Measurements from ENCODE around the gene GPSM3. TPM values are rescaled to one million over a fixed set of nuclear protein-coding genes. Genes with fewer than 3 reads are reported as not detected.
A peak's percentile ranks its signal among the peaks of the same experiment; 100 is the strongest.

The GPSM3 gene
- total and polyA plus RNA-seq, 2 of the 13 experiments (the other 11 are each of a cell fraction or from before 2014, with no cell fraction given): 0.18 to 6.2 TPM

DNA sequence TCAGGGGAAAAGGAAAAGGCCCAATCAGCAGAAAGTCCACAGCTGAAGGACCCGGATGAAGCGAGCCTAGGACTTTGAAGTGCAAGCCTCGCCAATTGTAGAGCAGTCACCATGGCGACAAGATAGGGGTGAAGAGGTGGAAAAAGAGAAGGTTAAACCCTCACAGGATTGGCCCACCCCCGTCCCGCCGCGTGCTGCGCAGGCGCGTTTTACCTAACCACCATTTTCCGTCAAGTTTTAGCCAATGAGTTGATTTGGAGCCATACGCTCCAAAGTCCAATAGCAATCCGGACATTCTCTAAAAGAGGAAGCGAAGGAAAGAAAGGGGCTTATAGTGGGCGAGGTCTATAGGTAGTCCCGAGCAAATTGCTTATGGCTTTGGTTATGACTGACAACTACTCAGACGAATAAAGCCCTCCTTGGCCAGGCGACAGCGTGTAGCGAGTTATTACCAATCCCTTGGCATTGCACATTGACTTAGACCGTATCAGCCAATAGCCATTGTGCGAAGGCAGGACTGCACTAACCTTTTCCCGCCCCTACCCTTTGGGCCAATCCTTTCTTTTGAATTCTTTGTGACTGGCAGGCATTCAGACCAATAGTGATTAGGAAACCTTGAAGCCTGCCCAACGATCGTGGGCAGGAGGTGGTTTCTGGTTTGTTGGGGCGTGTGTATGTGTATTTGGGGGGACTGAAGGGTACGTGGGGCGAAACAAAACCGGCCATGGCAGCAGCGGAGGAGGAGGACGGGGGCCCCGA lies 14.5 kb downstream of the GPSM3 start, which contains the start of gene RNF5 (continued):
- TF ChIP-seq ZNF546 (CRISPR knock-in tag; conservative IDR thresholded peaks at IDR 0.05) (0 out of 2 replicates have a peak, but pooled peaks have one; percentile 30), KDM6A (CRISPR knock-in tag; IDR thresholded peaks at IDR 0.05; ENCODE audit: low read depth) (no peak; the same call in 1 of the 2 replicates), ZNF687 (CRISPR knock-in tag; IDR thresholded peaks at IDR 0.05) (peak; percentile 70), KDM5A (IDR thresholded peaks at IDR 0.05; ENCODE audit: borderline replicate concordance, low read length) (peak; percentile 34; the same call in 1 of the 2 replicates), ZNF761 (CRISPR knock-in tag; conservative IDR thresholded peaks at IDR 0.05) (0 out of 2 replicates have a peak, but pooled peaks have one; percentile 7), ATF6 (CRISPR knock-in tag; conservative IDR thresholded peaks at IDR 0.05) (no peak), HNRNPUL1 (IDR thresholded peaks at IDR 0.05; ENCODE audit: low read depth, low read length) (no peak), HNRNPL (IDR thresholded peaks at IDR 0.05; ENCODE audit: low read depth, low read length) (no peak), SCMH1 (CRISPR knock-in tag; IDR thresholded peaks at IDR 0.05; ENCODE audit: borderline replicate concordance) (no peak), ZNF782 (CRISPR knock-in tag; IDR thresholded peaks at IDR 0.05; ENCODE audit: borderline replicate concordance) (no peak), PAF1 (CRISPR knock-in tag; IDR thresholded peaks at IDR 0.05) (no peak), MEIS1 (CRISPR knock-in tag; IDR thresholded peaks at IDR 0.05; ENCODE audit: borderline replicate concordance) (0 out of 2 replicates have a peak, but pooled peaks have one; percentile 15), ZNF772 (CRISPR knock-in tag; IDR thresholded peaks at IDR 0.05) (peak; percentile 78; the same call in 1 of the 2 replicates), ARNT2 (CRISPR knock-in tag; IDR thresholded peaks at IDR 0.05; ENCODE audit: low read depth) (0 out of 2 replicates have a peak, but pooled peaks have one; percentile 38), TRIM24 (CRISPR knock-in tag; IDR thresholded peaks at IDR 0.05) (no peak), SNRNP70 (IDR thresholded peaks at IDR 0.05; ENCODE audit: low read depth, low read length) (no peak), GMEB1 (CRISPR knock-in tag; IDR thresholded peaks at IDR 0.05; ENCODE audit: borderline replicate concordance) (peak; percentile 43; the same call in 1 of the 2 replicates), WIZ (CRISPR knock-in tag; IDR thresholded peaks at IDR 0.05) (no peak)
- TF ChIP-seq, protein P1, sequence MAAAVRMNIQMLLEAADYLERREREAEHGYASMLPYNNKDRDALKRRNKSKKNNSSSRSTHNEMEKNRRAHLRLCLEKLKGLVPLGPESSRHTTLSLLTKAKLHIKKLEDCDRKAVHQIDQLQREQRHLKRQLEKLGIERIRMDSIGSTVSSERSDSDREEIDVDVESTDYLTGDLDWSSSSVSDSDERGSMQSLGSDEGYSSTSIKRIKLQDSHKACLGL (CRISPR knock-in tag; IDR thresholded peaks at IDR 0.05): no peak
